GM18511 (cell line): ENCODE measurements around the gene CCDC74A.
A peak's percentile ranks its signal among the peaks of the same experiment; 100 is the strongest.
"Not testable (repeated sequence)": the region's sequence is repeated elsewhere in the genome, so short reads cannot be mapped to it uniquely, and the experiment has no call there.

Experiments used
- ATAC-seq: cut with Tn5 transposase; IDR thresholded peaks from one replicate; pipeline ENCODE4 v1.9.1; 2021; ENCODE audit warnings: mild to moderate bottlenecking, moderate library complexity; ENCODE audit not compliant: unreplicated experiment

Gene CCDC74A

GRCh38 chr2:131498321-131498973, 29.2 kb upstream of the CCDC74A start:
- ATAC-seq: peak; percentile 92

- ATAC-seq: not testable (repeated sequence)
Observed at GRCh38 chr2:131503587-131503986, 24.1 kb upstream of the CCDC74A start.

GRCh38 chr2:131504082-131504750, 23.5 kb upstream of the CCDC74A start:
- ATAC-seq: not testable (repeated sequence)

- no peak for ATAC-seq
Observed at GRCh38 chr2:131509615-131510014, 18.1 kb upstream of the CCDC74A start.

- ATAC-seq: not testable (repeated sequence)
Observed at GRCh38 chr2:131511291-131511968, 16.3 kb upstream of the CCDC74A start.

GRCh38 chr2:131511969-131512870, 15.5 kb upstream of the CCDC74A start:
- ATAC-seq: not testable (repeated sequence)

GRCh38 chr2:131514408-131515166, 13.1 kb upstream of the CCDC74A start:
- peak; percentile 85 for ATAC-seq

- ATAC-seq: not testable (repeated sequence)
Observed at GRCh38 chr2:131515235-131515634, 12.5 kb upstream of the CCDC74A start.

- no peak for ATAC-seq
Observed at GRCh38 chr2:131516011-131516410, 11.7 kb upstream of the CCDC74A start.

- not testable (repeated sequence) for ATAC-seq
Observed at GRCh38 chr2:131516621-131517020, 11.1 kb upstream of the CCDC74A start.

- no peak for ATAC-seq
Observed at GRCh38 chr2:131517106-131517831, 10.4 kb upstream of the CCDC74A start.

GRCh38 chr2:131517856-131518255, 9.8 kb upstream of the CCDC74A start:
- ATAC-seq: not testable (repeated sequence)

- ATAC-seq: not testable (repeated sequence)
Observed at GRCh38 chr2:131518531-131518930, 9.2 kb upstream of the CCDC74A start.

- no peak for ATAC-seq
Observed at GRCh38 chr2:131519466-131519865, 8.2 kb upstream of the CCDC74A start.

GRCh38 chr2:131519871-131520470, 7.7 kb upstream of the CCDC74A start:
- ATAC-seq: not testable (repeated sequence)

GRCh38 chr2:131520526-131520925, 7.2 kb upstream of the CCDC74A start:
- ATAC-seq: no peak

GRCh38 chr2:131521524-131521923, 6.2 kb upstream of the CCDC74A start:
- not testable (repeated sequence) for ATAC-seq

- no peak for ATAC-seq
Observed at GRCh38 chr2:131521961-131522781, 5.5 kb upstream of the CCDC74A start.
